Brain microvascular endothelial cell (primary cell): ENCODE data around the gene SCGB1A1.

Source experiments
- DNase-seq: peaks from one replicate; pipeline ENCODE4 v3.0.0-alpha.2; 2020
- H3K27ac ChIP-seq: fragments of 250-450 bp; sonication (Bioruptor Pico); 2 replicates; pipeline ENCODE4 v1.5.1; 2020; ENCODE audit warnings: mild to moderate bottlenecking, moderate library complexity
- H3K27me3 ChIP-seq: fragments of 250-450 bp; sonication (Bioruptor Pico); replicated peaks from 2 replicates; pipeline ENCODE4 v1.5.1; 2020; ENCODE audit warnings: mild to moderate bottlenecking
- H3K36me3 ChIP-seq: fragments of 250-450 bp; sonication (Bioruptor Pico); replicated peaks from 2 replicates; pipeline ENCODE4 v1.5.1; 2020; ENCODE audit warnings: mild to moderate bottlenecking
- H3K4me3 ChIP-seq: 2 replicates; pipeline ENCODE4 v1.5.1; 2011; ENCODE audit warnings: low read depth, mild to moderate bottlenecking, control low read depth, low read length, moderate library complexity
- CTCF ChIP-seq: IDR thresholded peaks from 2 replicates; pipeline ENCODE4 v1.5.1; 2011; ENCODE audit warnings: low read depth, mild to moderate bottlenecking, moderate library complexity, low read length, control low read depth, inconsistent platforms; ENCODE audit errors: missing control alignments
- in situ Hi-C: cut with HindIII; loops from 2 replicates; pipeline ENCODE4 v1.10.0; 2017; ENCODE audit warnings: low sequenced_read_pairs, low pct_ligation_motif_present

Gene SCGB1A1

GRCh38 chr11:62402960-62403730 is 15.7 kb upstream of the SCGB1A1 start:
- Histone ChIP-seq H3K36me3 (no peaks in the 10 kb centered on the region), H3K4me3 (no peak overlapping the region), H3K27me3 (no peaks in the 10 kb centered on the region), H3K27ac (no peak overlapping the region)
- no peak for TF ChIP-seq CTCF
- no peak for DNase-seq
- in situ Hi-C loops = no loop called here

GRCh38 chr11:62404435-62404834 is 14.4 kb upstream of the SCGB1A1 start:
- H3K27me3 ChIP-seq = no peaks in the 10 kb centered on the region
- DNase-seq = no peak
- no peak overlapping the region for H3K4me3 ChIP-seq
- TF ChIP-seq CTCF = no peak
- H3K27ac ChIP-seq = no peak overlapping the region
- no peaks in the 10 kb centered on the region for H3K36me3 ChIP-seq
- in situ Hi-C loops = no loop called here

- Histone ChIP-seq H3K36me3 (no peaks in the 10 kb centered on the region), H3K4me3 (no peak overlapping the region), H3K27me3 (no peaks in the 10 kb centered on the region), H3K27ac (no peak overlapping the region)
- in situ Hi-C loops = no loop called here
- no peak for TF ChIP-seq CTCF
- no peak for DNase-seq
Measured at GRCh38 chr11:62404901-62405300, 13.9 kb upstream of the SCGB1A1 start.

GRCh38 chr11:62406034-62406433 is 12.8 kb upstream of the SCGB1A1 start:
- in situ Hi-C loops = no loop called here
- DNase-seq = no peak
- Histone ChIP-seq H3K27me3 (no peaks in the 10 kb centered on the region), H3K36me3 (no peaks in the 10 kb centered on the region), H3K4me3 (no peak overlapping the region), H3K27ac (no peak overlapping the region)
- no peak for TF ChIP-seq CTCF

- no peak overlapping the region for H3K27ac ChIP-seq
- H3K27me3 ChIP-seq = no peaks in the 10 kb centered on the region
- no peaks in the 10 kb centered on the region for H3K36me3 ChIP-seq
- no peak overlapping the region for H3K4me3 ChIP-seq
- DNase-seq = no peak
- in situ Hi-C loops = no loop called here
- no peak for TF ChIP-seq CTCF
Measured at GRCh38 chr11:62409831-62410230, 9.0 kb upstream of the SCGB1A1 start.

GRCh38 chr11:62410972-62411371 is 7.9 kb upstream of the SCGB1A1 start:
- in situ Hi-C loops = no loop called here
- Histone ChIP-seq H3K36me3 (no peaks in the 10 kb centered on the region), H3K4me3 (no peak overlapping the region), H3K27ac (no peak overlapping the region), H3K27me3 (no peaks in the 10 kb centered on the region)
- no peak for DNase-seq
- no peak for TF ChIP-seq CTCF
